Type B pancreatic cell (in vitro differentiated cells): Measurements from ENCODE around the gene BMP6. TPM values are rescaled to one million over a fixed set of nuclear protein-coding genes. Genes with fewer than 3 reads are reported as not detected.

Experiments
- DNase-seq: peaks from one replicate; pipeline ENCODE4 v3.0.0; 2021; ENCODE audit warnings: mixed read lengths; ENCODE audit not compliant: unreplicated experiment; ENCODE audit errors: extremely low spot score
- H3K27ac Mint-ChIP-seq: 2 replicates; pipeline ENCODE4 v1.8.0; 2021; ENCODE audit warnings: mild to moderate bottlenecking, mixed read lengths
- H3K27me3 Mint-ChIP-seq: 2 replicates; pipeline ENCODE4 v1.8.0; 2021; ENCODE audit warnings: mixed read lengths
- H3K36me3 Mint-ChIP-seq: 2 replicates; pipeline ENCODE4 v1.8.0; 2021; ENCODE audit warnings: mixed read lengths
- H3K4me1 Mint-ChIP-seq: one replicate; pipeline ENCODE4 v1.8.0; 2021; ENCODE audit warnings: mixed read lengths; ENCODE audit not compliant: unreplicated experiment
- H3K4me3 Mint-ChIP-seq: 2 replicates; pipeline ENCODE4 v1.8.0; 2021; ENCODE audit warnings: mild to moderate bottlenecking, mixed read lengths
- H3K9me3 Mint-ChIP-seq: 2 replicates; pipeline ENCODE4 v1.8.0; 2021; ENCODE audit warnings: mixed read lengths
- CTCF ChIP-seq: fragments of 200-600 bp; sonication (generic); conservative IDR thresholded peaks from 2 replicates; pipeline ENCODE4 v1.5.0; 2021; ENCODE audit warnings: antibody characterized with exemption, mild to moderate bottlenecking
- total RNA-seq: library from RNA; stranded (reverse); gene quantifications from 2 replicates; pipeline ENCODE4 v1.2.1, GENCODE V29; 2021; ENCODE audit warnings: low replicate concordance

BMP6 gene
- total RNA-seq, 1 donor from 2014 or later = 1.8 TPM

GRCh38 chr6:7726416-7727085 lies 652 bp downstream of the BMP6 start:
- H3K4me3 Mint-ChIP-seq = peak overlapping the region; percentile 89
- no peaks in the 10 kb centered on the region for H3K9me3 Mint-ChIP-seq
- no peak overlapping the region for H3K27ac Mint-ChIP-seq
- no peak for TF ChIP-seq CTCF
- no peaks in the 10 kb centered on the region for H3K36me3 Mint-ChIP-seq
- H3K4me1 Mint-ChIP-seq = peaks cover 9% of the 10 kb centered on the region
- DNase-seq = no peak
- peaks cover 82% of the 10 kb centered on the region for H3K27me3 Mint-ChIP-seq

GRCh38 chr6:7727086-7727945 lies 1.4 kb downstream of the BMP6 start:
- Mint-ChIP-seq H3K9me3 (no peaks in the 10 kb centered on the region), H3K4me1 (peaks cover 9% of the 10 kb centered on the region), H3K27ac (no peak overlapping the region), H3K4me3 (peak overlapping the region; percentile 85), H3K36me3 (no peaks in the 10 kb centered on the region), H3K27me3 (peaks cover 83% of the 10 kb centered on the region)
- DNase-seq = no peak
- TF ChIP-seq CTCF = no peak

GRCh38 chr6:7727946-7728854 lies 2.3 kb downstream of the BMP6 start:
- H3K4me1 Mint-ChIP-seq = peaks cover 9% of the 10 kb centered on the region
- peaks cover 84% of the 10 kb centered on the region for H3K27me3 Mint-ChIP-seq
- DNase-seq = no peak
- H3K9me3 Mint-ChIP-seq = no peaks in the 10 kb centered on the region
- H3K27ac Mint-ChIP-seq = no peak overlapping the region
- H3K4me3 Mint-ChIP-seq = peak overlapping the region; percentile 85
- no peaks in the 10 kb centered on the region for H3K36me3 Mint-ChIP-seq
- TF ChIP-seq CTCF = no peak

GRCh38 chr6:7728855-7729590 lies 3.1 kb downstream of the BMP6 start:
- Mint-ChIP-seq H3K4me1 (peaks cover 9% of the 10 kb centered on the region), H3K9me3 (no peaks in the 10 kb centered on the region), H3K4me3 (peak overlapping the region; percentile 85), H3K27ac (no peak overlapping the region), H3K36me3 (no peaks in the 10 kb centered on the region), H3K27me3 (peaks cover 84% of the 10 kb centered on the region)
- TF ChIP-seq CTCF = no peak
- no peak for DNase-seq
